GM21381 (cell line): Measurements from ENCODE around the gene HTRA3.

Source experiments
- ATAC-seq: cut with Tn5 transposase; IDR thresholded peaks from one replicate; pipeline ENCODE4 v1.9.1; 2021; ENCODE audit warnings: mild to moderate bottlenecking, moderate library complexity; ENCODE audit not compliant: unreplicated experiment

Gene HTRA3

GRCh38 chr4:8265171-8265929 is 4.2 kb upstream of the HTRA3 start:
- ATAC-seq: no peak

GRCh38 chr4:8266088-8266487 is 3.5 kb upstream of the HTRA3 start:
- no peak for ATAC-seq

GRCh38 chr4:8266508-8266907 is 3.0 kb upstream of the HTRA3 start:
- ATAC-seq: no peak

DNA sequence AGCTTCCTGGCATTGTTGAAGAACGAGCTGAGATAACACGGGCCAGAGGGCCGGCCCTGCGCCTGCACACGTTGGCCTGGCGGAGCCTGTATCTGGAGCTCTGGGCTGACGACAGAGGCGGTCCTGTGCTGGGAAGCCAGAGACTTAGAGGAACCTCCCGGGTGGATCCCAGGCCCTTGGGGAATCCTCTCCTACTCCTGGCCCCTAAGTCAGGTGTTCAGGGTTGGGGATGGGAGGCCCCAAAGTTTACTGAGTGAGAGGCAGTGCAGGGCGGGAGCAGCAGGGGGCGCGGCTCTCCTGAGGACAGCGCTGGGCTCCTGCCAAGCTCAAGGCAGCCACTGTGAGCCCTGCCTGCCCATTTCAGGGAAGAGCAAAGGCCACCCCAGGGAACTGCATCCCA is 2.5 kb upstream of the HTRA3 start:
- no peak for ATAC-seq

DNA sequence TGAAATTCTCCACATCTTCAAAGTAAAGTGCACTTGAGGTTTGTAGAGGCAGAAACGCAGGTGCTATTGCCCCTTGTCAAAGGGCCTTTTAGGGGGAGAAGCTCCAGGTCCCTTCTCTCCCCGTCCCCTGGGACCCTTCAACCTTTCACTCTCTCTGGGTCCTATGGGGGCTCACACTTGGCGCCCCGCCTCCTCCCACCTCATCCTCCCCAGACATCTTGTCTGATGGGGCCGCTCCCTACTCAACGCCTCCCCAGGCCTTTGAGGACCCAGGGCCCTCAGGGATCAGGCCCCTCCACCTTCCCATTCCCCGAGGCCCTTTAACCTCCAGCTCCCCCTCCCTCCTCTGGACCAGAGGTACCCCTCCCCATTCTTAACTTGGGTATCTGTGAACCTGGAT is 1.3 kb upstream of the HTRA3 start:
- no peak for ATAC-seq

- no peak for ATAC-seq
Measured at GRCh38 chr4:8268901-8269534, 536 bp upstream of the HTRA3 start.

GRCh38 chr4:8270418-8270771 is 841 bp downstream of the HTRA3 start:
- ATAC-seq: no peak

DNA sequence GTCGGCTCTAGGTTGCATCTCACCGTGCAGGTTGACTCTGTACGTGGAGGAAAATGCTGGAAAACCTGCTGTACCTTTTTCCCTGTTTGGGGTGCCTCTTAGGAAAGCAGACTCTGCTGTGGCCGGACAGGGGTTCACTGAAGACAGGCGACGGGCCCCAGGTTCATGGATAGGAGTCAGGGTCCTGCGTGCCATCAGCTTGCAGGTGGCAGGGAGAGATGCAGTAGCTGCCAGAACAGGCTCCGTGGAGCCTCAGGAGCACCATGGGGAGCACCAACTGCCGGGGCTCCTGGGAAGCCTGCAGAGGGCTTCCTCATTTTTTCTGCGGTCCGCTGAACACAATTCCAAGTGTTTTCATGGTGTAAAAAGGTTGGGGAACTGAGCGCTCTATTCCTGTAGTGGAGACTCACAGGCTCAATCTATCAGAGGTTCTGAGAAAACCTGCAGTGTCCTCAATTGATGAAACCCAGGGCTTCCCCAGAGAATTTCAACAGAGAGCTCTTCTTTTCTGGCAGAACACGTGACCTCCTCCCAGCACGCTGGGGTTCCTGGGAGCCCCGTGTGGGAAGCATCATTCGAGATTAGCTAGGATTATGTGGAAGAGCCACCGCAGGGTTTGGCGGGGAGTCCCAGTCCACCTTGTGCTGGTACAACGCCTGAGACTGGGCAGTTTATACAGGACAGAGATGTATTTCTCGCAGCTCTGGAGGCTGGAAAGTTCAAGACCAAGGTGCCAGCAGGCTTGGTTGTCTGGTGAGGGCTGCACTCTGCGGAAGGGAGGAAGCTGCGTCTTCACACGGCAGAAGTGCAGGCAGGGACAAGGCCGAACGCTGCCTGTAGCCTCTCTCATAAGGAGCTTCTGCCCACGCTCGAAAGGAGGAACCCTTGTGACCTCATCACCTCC is 1.6 kb downstream of the HTRA3 start:
- no peak for ATAC-seq

DNA sequence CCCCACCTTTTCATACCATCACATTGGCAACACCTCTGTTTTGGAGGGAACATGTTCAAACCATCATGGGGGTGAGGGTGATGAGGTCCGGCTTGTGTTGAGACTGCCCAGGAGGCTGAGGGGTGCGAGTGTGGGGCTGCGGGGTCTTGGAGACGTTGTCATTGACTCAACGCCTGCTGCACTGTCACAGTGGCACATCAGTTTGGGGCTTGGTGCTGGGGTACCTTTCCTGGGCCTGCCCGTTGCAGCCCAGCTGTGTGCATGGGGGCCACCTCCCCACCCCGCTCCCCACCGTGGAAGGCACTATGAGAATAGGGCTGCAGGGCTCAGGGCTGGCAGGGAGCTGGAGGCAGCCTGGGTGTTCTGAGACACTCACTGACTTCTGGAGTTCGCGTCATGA is 2.3 kb downstream of the HTRA3 start:
- no peak for ATAC-seq

DNA sequence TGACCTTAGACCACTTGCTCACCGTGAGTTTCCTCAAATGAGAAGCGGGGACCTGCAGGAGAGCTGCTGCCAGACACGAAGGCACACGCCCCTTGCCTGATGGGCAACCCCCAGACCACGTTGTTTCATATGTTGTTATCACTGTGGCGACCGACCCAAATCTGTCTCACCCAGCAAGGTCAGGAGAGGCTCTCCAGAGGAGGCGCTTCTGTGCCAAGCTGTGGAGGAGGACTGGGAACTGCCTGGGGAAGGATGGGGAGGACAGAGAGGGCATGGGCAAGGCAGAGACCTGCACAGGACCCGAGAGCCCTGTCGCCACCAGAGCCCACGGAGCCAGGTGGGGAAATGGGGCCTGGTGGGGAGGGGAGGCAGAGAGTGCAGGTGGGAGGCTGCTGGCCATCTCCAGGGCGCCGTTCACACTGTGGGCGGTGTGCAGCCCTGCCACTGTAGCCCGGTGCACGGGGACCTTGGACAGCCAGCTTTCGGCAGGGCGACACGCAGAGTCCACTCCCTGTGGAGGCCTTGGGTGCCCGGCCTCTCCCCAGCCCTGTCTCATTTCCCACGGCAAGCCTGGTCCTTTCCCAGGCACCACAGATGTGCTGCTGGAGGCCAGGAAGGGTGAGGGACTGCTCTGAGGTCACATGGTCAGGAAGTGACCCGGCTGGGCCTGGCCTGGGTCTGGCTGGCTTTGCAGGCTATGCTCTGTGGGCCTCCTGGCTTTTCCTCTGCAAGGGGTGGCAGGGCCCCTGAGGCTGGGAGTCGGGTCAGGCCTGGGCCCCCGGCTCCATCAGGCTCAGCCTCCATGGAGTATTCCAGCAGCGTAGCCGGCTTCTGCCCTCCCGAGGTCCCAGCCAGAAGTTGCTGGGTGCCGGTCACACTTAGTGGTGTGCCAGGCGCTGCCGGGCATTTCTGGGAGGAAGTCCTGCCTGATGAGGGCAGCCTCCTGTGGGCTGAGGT is 3.2 kb downstream of the HTRA3 start:
- no peak for ATAC-seq

DNA sequence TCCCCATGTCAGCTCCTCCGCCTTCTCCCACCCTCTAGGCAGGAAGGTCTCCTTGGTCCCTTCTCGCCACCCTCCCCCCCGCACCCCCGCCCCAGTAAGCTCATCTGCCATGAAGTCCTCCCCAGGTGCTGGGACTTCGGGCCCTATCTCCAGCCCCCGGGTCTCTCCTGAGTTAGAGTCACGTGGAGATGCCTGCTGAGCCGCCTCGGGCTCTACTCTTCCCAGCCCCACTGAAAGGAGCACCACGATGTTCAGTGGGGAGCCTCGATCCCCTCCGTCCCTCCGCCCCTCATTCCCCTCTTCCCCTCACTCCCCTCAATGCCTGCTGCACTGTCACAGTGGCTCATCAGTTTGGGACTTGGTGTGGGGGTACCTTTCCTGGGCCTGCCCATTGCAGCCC is 3.9 kb downstream of the HTRA3 start:
- no peak for ATAC-seq

DNA sequence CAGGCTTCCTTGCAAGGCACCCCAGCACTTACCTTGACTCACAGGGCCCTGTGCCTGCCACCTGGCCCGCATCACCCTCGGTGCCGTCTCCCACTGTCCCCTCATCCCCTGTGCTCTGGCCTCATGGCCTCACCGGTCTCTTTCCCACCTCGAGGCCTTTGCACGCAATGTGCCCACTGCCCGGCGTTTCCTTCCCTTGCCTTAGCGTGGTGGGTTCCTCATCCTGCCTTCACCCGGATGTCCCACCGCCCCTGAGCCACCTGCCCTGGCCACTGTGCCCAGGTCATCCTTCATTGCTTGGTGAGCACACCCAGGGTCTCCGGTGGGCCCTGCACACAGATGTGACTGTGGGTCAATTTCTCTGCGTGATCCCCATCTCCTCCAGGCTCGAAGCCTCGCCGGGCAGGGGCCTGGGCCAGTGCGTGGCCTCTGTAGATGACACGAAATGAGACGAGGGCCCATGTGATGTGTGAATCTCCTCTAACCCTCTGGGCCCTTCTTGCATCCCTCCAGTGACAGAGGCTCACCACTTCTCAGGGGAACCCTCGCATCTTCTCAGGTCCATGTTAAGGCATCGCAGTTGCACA is 4.6 kb downstream of the HTRA3 start:
- no peak for ATAC-seq

- ATAC-seq: no peak
Measured at GRCh38 chr4:8274765-8275547, 5.4 kb downstream of the HTRA3 start.

DNA sequence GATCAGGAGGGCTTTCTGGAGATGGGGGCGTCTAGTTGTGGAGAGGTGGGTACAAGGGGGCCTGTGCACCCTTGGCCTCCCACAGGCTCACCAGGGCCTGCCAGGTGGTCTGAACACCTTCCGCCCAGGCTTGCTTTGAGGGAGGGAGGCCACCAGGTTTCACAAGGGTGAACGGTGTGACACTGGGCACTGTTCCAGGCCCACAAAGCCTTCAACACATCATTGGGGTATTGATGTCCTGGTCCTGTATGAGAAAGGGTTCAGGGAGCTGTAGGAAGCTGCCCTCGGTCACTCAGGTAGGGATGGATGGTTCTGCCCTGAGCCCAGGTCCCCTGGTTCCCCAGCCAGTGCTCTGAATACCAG is 6.0 kb downstream of the HTRA3 start:
- ATAC-seq: no peak

GRCh38 chr4:8276358-8277240 is 7.0 kb downstream of the HTRA3 start:
- no peak for ATAC-seq

- ATAC-seq: no peak
Measured at GRCh38 chr4:8277356-8278008, 7.9 kb downstream of the HTRA3 start.

GRCh38 chr4:8278009-8278395 is 8.4 kb downstream of the HTRA3 start:
- no peak for ATAC-seq
